Activated CD4-positive, alpha-beta T cell treated with anti-CD3 and anti-CD28 coated beads, Interleukin-2, amount 50 U/mL, for 48 hours (primary cell): Measurements from ENCODE around the gene PIGS.
"Not testable (repeated sequence)": the region's sequence is repeated elsewhere in the genome, so short reads cannot be mapped to it uniquely, and the experiment has no call there.

Experiments
- DNase-seq, 2 experiments: peaks; one replicate each; pipeline ENCODE4 v3.0.0-alpha.2; 2020

PIGS gene

DNA sequence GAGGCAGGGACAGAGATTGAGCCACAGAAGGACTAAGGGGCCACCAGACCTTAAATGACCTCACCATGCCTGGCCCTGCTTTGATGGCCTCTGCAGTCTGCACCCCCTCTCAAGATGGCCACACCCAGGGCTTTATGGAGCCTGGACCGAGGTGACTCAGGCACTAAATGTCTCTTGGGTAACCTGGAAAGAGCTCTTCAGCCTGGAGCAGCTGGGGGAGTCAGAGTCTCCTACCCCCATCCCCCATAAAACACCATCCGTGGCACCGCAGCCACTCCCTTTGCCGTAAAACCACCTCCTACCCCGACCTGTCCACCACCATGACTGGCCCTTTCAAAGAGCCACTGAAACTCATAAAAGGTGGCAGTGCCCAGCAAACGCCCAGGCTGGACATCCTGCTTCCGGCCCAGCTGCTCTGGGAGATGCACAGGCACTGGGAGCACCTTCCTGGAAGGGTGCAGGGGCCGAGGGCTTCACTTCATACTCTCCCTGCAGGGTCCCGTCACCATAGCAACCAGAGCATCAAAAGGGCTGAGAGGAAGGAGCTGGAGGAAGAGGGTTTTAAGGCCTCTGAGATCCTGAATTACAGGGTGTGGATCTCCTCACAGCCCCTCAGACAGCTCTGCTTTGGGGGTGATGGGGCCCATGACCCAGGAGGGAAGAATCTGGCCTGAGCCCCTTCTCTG is 42.9 kb downstream of the PIGS start:
- DNase-seq = no peak

DNA sequence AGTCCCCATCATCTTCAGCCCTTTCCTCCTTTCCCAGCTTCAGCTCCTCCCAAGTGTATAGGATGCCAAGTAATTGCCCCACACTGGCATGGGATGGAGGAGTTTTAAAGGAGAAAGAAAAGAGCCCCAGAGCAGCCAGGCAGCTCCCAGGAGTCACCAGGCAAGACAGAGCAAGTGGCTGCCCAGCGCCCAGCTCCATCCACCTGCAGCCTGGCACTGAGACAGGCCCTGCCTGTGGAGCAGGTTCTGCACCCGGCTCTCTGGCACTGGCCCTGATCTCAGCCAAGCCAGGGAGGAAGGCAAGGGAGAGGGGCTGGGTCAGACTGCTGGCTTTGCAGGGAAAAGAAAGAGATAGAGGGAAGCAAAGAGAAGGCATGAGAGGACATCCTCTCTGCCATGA is 43.5 kb downstream of the PIGS start:
- no peak for DNase-seq

DNA sequence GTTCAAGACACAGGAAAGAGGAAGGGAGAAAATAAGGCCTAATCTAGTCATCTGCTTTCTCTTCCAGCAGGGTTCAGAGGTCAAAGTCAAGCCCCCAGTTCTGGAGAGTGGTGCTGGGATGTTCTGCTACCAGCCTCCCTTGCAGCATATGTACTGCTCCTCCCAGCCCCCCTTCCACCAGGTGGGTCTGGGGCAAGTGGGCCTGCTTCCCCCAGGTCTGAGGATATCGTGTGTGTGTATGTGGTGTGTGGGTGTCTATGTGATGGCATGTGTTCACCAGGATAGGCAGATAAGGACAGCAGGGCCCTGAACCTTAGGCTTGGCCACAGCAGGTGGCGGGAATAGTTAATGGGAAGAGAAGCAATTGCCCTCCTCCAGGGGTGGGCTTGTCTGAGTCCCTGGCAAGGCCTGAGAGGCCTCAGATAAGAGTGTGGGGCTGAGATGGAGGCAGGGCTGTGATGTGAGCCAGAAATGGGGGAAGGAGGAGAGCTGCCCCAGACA is 44.1 kb downstream of the PIGS start:
- DNase-seq = no peak

DNA sequence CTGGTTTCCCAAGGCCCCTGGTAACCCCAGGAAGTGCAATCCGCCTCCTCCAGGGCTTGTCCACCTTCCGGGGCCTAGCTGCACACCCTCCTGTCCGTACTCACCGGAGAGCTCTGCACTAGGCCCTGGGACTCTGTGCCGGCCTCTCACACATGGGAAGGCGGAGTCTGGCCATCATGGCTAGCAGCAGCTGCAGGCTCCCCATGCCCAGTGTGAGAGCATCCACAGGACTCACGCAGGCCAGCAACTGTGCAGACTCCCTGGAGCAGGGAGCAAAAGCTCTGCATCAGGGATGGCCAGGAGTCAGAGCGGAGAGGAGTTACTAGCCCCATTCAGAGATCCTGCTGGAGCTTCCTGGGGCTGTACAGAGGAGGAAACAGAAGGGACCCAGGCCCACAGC is 44.9 kb downstream of the PIGS start:
- no peak for DNase-seq

DNA sequence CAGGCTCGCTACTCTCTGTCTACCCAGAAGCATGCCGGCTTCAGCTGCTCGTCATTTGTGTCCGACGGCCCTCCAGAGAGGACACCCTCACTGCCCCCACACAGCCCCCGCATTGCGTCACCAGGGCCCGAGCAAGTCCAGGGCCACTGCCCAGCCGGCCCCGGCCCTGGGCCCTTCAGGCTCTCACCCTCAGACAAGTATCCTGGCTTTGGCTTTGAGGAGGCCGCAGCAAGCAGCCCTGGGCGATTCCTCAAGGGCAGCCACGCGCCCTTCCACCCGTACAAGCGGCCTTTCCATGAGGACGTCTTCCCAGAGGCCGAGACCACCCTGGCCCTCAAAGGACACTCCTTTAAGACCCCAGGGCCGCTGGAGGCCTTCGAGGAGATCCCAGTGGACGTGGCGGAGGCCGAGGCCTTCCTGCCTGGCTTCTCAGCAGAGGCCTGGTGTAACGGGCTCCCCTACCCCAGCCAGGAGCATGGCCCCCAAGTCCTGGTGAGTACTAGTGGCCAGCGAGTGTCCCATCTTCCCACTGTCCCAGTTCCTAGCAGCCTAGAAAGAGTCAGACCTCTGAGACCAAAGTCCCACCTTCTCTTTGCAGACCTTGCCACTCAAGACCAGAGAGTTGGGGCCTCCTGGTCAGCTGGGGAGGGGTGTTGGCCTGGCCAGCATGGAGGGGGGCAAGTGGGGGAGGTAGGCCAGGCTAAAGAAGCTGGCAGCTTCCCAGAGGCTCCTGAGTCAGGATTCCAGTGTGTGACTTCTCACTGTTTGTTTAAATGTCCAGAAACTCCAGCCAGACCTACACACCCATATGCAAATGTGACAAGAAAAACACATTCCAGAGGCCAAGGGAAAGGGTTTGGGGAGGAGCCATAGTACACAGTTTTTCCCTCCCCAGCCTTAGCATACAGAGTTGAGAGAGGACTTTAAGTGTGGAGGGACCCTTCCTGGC is 46.6 kb downstream of the PIGS start:
- DNase-seq = no peak

DNA sequence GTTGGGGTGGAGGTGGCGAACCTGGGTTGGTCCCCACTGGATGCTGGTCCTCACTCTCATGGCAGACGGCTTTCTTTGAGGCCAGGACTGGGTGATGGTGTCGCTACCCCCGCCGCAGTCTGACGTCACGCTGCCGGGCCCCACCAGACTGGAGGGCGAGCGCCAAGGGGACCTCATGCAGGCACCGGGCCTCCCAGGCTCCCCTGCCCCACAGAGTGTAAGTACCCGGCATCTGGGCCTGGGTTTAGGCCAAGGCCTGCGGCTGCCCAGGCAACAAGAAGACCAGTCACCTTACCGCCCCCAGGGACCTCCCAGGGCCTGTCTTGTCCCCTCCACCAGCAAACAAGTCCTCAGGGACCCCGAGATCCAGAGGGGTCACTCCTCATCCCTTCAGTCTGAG is 47.4 kb downstream of the PIGS start:
- no peak for DNase-seq

DNA sequence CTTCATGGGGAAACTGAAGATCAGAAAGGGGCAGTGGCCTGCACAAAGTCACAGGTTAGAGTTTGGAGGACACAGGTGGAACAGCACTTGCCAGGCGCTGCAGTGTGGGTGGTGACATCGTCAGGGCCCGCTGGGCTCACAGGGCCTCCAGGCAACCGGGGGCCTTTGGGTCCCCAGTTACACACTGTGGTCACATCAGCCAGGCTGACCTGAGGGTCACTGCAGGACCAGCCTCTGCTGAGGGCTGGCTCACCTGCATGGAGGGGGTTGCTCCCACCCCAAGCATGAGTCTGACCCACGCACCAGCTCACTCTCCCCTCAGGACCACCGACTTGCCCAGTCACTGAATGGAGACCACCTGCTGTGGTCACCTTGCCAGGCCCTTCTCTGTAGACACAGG is 48.1 kb downstream of the PIGS start:
- no peak for DNase-seq

DNA sequence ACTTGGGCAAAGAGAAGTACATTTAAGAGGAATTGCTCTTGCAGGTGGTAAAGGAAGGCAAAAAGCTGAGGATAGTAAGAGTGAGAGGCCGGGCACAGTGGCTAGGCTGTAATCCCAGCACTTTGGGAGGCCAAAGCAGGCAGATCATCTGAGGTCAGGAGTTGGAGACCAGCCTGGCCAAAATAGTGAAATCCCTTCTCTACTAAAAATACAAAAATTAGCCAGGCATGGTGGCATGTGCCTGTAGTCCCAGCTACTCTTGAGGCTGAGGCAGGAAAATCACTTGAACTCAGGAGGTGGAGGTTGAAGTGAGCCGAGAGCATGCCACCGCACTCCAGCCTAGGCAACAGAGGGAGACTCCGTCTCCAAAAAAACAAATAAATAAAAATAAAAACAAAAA is 49.0 kb downstream of the PIGS start:
- DNase-seq = not testable (repeated sequence)

DNA sequence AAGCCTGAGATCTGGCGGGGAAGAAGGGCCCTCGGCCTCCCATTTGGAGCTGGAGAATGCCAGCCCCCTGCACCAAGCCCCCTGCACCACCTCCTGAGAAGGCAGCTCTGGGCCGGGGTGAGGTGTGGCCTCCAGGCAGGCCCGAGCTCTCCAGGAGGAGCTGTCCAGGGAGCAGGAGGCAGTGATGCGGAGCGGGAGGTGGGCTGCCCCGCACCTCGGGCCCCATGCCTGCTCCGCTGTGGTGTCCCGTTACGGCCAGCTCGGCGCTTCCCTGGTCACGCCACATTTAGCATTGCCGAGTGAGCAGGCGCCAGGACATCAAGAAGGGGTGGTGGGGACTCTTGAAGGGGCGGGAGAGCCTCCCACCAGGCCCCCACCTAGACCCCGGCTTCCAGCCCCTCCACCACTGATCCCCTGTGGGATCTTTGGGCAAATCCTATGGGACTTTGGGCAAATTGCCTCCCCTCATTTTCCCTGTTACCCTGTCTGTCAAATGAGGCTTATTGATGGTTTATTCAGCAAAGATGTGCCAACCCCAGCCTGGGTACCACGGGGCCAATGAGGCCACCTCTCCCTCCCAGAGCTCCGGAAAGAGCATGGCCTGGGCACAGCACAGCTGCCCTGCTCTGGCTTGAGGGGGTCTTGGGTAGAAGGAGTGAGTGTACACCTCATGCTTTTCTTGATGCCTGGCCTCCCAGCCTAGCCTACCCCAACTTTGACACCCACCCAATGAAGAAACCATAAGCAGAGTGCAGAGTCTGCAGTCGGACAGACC is 49.8 kb downstream of the PIGS start:
- DNase-seq = no peak

DNA sequence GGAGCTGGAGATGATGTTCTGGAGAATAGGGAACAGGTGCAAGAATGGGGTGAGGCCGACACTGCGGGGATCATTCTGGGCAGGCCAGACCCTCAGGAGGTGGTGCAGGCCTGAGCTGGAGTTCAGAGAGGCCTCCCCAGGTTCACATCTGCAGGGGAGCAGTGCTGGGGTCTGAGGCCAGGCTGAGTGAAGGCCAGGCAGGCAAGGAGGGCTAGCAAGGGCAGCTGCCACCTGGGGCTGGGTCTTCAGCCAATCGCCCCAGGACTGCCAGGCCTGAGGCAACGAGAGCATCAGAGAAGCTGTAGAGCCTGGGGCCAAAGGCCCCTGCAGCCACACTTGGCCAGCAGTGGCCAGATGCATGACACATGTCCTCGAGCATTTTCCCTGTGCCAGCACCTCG is 50.6 kb downstream of the PIGS start:
- DNase-seq = no peak

DNA sequence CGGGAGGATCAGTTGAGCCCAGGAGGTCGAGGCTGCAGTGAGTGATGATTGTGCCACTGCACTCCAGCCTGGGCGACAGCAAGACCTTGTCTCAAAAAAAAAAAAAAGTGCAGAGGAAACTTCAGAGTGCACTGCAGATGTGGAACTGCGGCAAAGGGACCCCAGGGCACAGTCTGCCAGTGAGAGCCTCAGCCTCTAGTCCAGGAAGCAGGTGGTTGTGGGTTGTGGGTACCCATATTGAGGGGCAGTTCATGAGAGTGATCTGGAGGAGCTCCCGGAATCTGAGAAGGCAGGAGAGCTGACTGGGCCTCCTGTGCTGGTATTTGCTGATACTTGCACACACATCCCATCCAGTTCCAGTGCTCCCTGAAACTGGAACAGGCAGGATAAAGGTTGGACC is 52.1 kb downstream of the PIGS start:
- DNase-seq = no peak

DNA sequence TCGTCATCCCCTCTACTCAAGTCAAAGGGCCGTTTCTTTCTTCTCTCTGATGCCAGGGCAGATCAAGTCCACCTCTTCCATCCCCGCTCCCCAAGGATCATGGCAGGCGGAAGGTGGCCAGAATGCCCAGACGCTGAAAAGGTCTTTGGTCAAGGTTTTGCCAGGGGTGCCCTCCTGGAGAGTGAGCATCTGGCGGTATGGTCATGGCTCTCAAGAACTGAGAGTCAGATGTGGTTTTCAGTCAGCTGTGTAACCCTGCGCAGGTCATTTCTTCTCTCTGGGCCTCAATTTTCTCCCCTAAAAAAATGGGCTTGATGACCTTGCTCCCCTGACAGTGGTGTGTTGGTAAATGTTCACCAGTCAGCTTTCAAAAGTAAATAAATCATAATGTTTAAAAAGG is 52.7 kb downstream of the PIGS start:
- DNase-seq = no peak

DNA sequence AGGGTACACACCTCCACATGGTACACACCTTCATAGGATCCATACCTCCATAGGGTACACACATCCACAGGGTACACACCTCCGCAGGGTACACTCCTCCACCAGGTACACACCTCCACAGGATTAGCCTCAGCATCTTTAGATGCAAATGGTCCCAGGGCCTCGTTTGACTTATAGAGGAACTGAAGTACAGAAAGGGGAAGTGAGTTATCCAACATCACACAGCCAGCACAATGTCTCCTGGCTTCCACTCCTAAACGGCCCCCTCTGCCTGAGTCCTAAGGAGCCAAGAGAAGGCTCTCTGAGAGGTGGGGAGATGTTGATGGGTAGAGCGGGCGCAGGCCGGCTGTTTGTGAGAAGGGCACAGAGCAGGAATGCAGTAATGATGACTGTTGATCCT is 53.2 kb downstream of the PIGS start:
- no peak for DNase-seq

DNA sequence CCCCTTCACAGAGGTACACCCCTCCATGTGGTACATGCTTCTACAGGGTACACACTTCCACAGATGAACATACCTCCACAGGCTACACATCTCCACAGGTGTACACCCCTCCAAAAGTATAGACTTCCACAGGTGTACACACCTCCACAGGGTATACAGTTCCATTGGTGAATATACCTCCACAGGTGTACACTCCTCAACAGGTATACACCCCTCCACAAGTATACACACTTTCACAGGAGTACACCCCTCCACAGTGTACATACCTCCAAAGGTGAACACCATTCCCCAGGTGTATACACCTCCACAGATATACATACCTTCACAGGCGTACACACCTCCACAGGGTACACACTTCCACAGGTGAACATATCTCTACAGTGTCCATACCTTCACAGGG is 55.8 kb downstream of the PIGS start:
- no peak for DNase-seq

DNA sequence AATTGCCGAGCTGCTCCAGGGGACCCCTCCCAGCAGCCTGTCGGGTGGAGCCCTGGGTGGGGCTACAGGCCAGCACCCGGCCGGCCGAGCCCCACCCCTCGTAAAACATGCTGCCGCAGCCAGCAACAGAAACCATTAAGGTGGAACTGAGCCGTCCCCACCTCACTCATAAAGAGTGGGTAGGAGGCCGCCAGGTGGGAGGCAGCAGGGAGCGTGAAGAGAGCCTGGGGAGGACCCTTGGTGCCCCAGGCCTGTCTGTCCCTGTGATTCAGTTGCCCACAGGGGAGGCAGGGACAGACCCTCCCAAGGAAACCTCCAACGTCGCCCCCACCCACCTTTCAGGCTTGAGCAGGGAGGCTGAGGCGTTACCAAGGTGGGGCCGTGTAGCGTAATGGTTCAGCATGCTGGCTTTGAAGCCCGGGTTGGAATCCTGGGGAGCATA is 56.7 kb downstream of the PIGS start:
- DNase-seq = no peak

DNA sequence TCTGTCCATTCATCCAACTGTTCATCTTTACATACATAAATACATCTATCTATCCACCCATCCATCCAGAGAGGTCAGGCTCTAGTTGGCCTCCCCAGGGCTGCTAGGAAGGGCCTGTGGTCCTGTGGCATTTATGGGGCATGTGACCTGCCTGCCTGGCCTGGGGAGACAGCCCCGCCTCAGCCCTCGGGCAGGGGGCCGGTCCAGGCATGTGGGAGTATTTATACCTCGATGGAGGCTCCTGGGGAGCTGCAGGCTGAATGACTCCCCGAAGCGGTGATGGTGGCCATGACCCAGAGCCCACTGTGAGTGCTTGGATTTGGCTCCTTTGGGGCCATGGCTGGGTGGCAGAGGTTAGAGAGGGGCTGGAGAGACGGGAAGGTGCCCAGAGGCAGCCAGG is 57.8 kb downstream of the PIGS start:
- DNase-seq = no peak

DNA sequence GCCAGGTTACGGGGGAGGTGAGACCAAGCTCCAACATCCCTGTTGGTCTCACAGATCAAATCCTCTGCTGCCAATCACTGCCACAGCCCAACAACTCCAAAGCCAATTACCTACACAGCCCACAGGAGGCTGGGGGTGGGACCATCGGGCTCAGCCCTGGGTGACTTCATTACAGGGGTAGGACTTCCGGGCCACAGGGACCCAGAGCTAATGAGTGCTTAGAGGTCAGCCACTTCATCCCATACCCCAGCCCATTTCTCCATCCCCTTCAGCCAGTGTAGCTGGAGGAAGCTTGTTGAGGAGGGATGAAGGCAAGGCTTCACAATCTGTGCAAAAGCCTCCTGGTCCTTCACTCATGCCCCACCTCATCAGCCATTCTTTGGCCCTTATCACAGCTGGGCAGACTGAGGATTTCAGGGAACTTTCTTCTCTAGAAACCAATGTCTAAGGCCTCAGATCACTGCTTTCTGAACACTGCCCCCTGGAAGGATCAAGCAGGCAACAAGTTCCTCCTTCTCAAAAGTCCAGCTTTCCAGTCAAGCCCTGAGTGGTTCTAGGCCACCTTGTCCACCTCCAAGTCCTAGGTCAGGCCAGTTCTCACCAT is 59.4 kb downstream of the PIGS start:
- no peak for DNase-seq

DNA sequence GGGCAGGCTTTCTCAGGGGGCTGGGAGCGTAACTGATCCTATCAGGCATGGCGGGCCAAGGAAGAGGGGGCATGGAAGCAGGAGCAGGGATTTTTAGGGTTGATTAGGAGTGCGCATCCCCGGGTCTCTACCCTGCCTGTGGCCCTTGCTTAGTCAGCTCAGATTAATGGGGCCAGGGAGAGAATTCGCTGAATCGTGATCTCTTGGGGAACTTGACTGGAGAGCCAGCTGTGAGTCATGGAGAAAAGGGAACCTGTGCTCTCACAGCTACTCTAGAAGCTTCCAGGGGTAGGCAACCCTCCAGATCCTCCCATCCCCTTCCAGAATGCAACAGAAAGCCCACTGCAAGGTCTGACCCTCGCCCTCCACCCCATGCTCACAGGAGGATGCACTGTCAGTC is 61.5 kb downstream of the PIGS start:
- DNase-seq = no peak

DNA sequence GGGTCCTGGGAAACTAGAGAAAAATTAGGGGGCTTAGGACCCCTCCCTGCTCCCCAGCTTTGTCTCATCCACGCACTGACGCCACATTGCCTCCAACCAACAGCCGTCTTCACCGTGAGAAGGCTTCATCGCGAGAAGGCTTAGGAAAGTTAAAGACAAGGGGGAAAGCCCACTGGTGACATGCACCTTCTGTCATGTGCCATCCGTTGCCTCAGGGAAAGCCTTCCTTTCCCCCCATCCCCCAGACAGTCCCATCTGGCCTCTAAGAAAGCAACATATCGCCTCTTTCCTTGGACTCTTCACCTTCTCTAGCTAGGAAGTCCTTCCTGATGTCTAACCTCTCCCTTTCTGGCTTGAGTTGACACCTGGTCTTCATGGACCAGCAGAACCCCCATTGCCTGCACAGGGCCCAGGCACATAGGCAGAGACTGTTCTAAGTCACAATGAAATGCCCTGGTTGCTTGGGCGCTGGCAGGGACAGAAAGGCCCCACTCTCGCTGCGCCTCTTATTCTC is 63.1 kb downstream of the PIGS start:
- no peak for DNase-seq

DNA sequence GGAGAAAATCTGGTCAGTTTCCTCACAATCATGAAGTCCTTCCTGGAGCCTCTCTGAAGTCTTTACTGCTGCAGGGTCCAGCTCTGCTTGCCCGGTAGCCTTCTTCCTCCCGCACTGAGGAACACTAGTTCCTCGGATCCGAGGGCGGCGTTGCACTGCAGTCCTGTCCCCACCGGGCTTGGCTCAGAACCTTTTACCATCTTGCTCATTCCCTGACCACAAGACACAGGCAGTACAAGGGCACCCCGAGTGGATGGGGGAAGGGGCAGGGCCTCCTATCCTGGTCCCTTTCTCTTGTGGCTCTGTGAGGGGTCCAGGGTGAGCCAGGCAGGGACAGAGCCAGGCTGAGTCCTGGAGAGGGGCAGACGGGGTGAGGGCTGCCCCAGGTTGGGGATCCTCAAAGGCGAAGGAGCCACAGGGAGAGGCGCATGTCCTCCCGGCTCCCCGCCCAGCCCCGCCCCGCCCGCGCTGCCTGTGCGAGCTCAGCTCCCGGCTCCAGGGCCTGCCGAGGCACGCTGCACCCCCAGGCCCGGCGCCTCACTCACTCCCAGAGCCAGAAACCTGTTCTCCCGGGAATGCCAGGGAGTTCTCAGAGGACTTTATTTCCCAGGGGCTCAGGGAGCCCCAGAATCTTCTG is 63.6 kb downstream of the PIGS start:
- DNase-seq = no peak

DNA sequence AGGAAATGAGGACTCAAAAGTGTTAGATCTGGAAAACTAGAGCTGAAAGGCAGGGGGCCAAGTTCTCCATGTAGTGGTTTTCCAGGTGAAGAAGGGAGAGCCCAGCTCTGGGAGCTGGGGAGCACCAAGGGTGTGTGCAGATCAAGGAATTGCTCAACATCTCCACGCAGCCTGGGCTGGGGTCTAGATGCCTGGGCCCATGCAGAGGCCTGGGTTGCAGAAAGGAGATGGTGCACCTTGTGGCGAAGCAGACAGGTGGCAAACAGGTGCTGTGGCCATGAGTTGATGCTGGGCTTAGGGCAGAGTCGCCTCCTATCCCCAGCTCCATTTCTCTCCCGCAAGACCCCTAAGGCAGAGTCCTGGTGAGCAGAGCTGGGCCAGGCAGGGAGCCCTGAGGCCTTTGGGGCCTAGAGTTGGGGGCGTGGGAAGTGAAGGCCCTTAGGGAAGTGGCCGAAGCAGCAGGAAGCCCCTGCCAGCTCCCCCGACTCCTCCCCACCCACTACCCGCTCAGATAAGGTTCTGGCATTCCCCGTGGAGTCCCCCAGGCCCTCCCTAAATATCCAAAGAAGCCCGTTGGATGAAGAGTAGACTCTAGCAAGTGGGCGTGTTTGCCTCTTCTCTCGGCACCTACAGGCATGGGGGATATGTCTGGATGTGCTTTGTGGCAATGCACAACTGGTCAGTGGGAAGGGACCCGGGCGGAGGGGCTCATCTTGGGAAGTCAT is 64.4 kb downstream of the PIGS start:
- DNase-seq = no peak
